Activated B cell treated with CpG ODN at 0.5 μM for 24 hours (primary cell): Measurements from ENCODE around the gene PIK3CG. TPM values are rescaled to one million over a fixed set of nuclear protein-coding genes. Genes with fewer than 3 reads are reported as not detected.
A peak's percentile ranks its signal among the peaks of the same experiment; 100 is the strongest.
"Not testable (repeated sequence)": the region's sequence is repeated elsewhere in the genome, so short reads cannot be mapped to it uniquely, and the experiment has no call there.

ENCODE experiments used
- ATAC-seq: fragments of 200-7000 bp; cut with Tn5 transposase; one replicate; pipeline ENCODE4 v1.10.0; 2021; ENCODE audit warnings: low read depth, mild to moderate bottlenecking, moderate library complexity
- CTCF ChIA-PET: fragments of 350-600 bp; sonication (Branson Sonifier 250); formaldehyde crosslinking; loops from one replicate; lab custom pipeline; 2021; ENCODE audit warnings: antibody characterized with exemption; lab: Charles Lee
- POLR2A ChIA-PET: fragments of 350-600 bp; sonication (Branson Sonifier 250); formaldehyde crosslinking; loops from one replicate; lab custom pipeline; 2021; ENCODE audit warnings: antibody characterized with exemption; lab: Charles Lee
- DNase-seq: peaks from one replicate; pipeline ENCODE4 v3.0.0; 2022
- H3K27ac Mint-ChIP-seq: one replicate; pipeline ENCODE4 v1.8.0; 2020; ENCODE audit warnings: mixed read lengths
- H3K27me3 Mint-ChIP-seq: one replicate; pipeline ENCODE4 v1.8.0; 2021; ENCODE audit warnings: mixed read lengths
- H3K36me3 Mint-ChIP-seq: one replicate; pipeline ENCODE4 v1.8.0; 2021; ENCODE audit warnings: low read depth, mixed read lengths
- H3K4me1 Mint-ChIP-seq: one replicate; pipeline ENCODE4 v1.8.0; 2021; ENCODE audit warnings: mixed read lengths
- H3K4me3 Mint-ChIP-seq: one replicate; pipeline ENCODE4 v1.8.0; 2020; ENCODE audit warnings: mild to moderate bottlenecking, mixed read lengths
- H3K9me3 Mint-ChIP-seq: one replicate; pipeline ENCODE4 v1.8.0; 2020; ENCODE audit warnings: mixed read lengths
- CTCF ChIP-seq: fragments of 200-600 bp; IDR thresholded peaks from one replicate; pipeline ENCODE4 v1.8.0; 2022; ENCODE audit warnings: antibody characterized with exemption, mild to moderate bottlenecking
- intact Hi-C: fragments of 100-400 bp; cut with micrococcal nuclease; formaldehyde crosslinking; loops from one replicate; pipeline ENCODE4 v1.15.1; 2024
- total RNA-seq: library from RNA; stranded (reverse); gene quantifications from 2 replicates; pipeline ENCODE4 v1.2.3, GENCODE V29; 2022

Gene PIK3CG
- total RNA-seq, 1 donor from 2014 or later, result 63.6 TPM

- ChIA-PET POLR2A (interaction anchor here (0.6 to 1.6 kb wide), 2 partner anchors 29 to 38 kb away, joined by 6 read pairs; partner anchors contain the start of gene PIK3CG), CTCF (interaction anchor here (1.6 to 1.9 kb wide), 3 partner anchors 100 to 255 kb away, joined by 3 to 5 read pairs (median 4); no protein-coding TSS in a partner anchor)
- H3K4me3 Mint-ChIP-seq, result no peak overlapping the region
- H3K9me3 Mint-ChIP-seq, result peaks cover 4% of the 10 kb centered on the region
- intact Hi-C loops, result no loop called here
- H3K4me1 Mint-ChIP-seq, result peaks cover 63% of the 10 kb centered on the region
- no peak for DNase-seq
- no peak for TF ChIP-seq CTCF
- peak overlapping the region; percentile 50 for H3K27ac Mint-ChIP-seq
- H3K36me3 Mint-ChIP-seq, result peaks cover 77% of the 10 kb centered on the region
- ATAC-seq, result no peak
- H3K27me3 Mint-ChIP-seq, result no peaks in the 10 kb centered on the region
Measured at GRCh38 chr7:106893591-106893990, 28.5 kb downstream of the PIK3CG start.

GRCh38 chr7:106895246-106895864 is 30.3 kb downstream of the PIK3CG start:
- peaks cover 4% of the 10 kb centered on the region for H3K9me3 Mint-ChIP-seq
- no peaks in the 10 kb centered on the region for H3K27me3 Mint-ChIP-seq
- no peak for TF ChIP-seq CTCF
- POLR2A ChIA-PET, result interaction anchor here (0.6 to 2.1 kb wide), 7 partner anchors 13 to 784 kb away, joined by 3 to 16 read pairs (median 5); partner anchors contain the start of genes HBP1, PIK3CG and SYPL1
- peak overlapping the region; percentile 46 for H3K4me3 Mint-ChIP-seq
- peak; percentile 93 for ATAC-seq
- H3K36me3 Mint-ChIP-seq, result peaks cover 78% of the 10 kb centered on the region
- H3K27ac Mint-ChIP-seq, result peak overlapping the region; percentile 82
- intact Hi-C loops, result loop anchor here (1.0 kb wide), 3 partner anchors 24 to 102 kb away; partner anchors contain the start of gene PIK3CG
- peaks cover 77% of the 10 kb centered on the region for H3K4me1 Mint-ChIP-seq
- DNase-seq, result peak; percentile 42
- CTCF ChIA-PET, result interaction anchor here (1.3 to 1.4 kb wide), 2 partner anchors 33 to 101 kb away, joined by 3 to 4 read pairs; no protein-coding TSS in a partner anchor

DNA sequence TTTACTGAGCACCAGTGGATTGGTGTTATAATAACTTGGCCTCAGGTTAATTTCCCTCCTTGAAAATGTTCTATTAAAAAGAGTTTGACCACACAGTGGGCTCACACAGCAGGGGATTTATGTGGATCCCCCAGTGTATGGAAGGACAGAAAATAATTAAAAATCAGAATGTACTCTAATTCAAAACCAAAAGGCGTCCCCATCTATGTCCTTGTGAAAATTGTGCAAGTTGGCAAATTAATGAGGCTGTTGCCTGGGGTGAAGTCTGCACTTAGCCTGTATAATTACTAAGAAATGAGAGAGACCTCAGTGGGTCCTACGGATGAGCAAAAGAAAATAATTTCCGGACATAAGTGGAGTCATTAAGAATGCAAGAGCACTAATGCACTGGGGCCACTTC is 31.1 kb downstream of the PIK3CG start:
- peaks cover 81% of the 10 kb centered on the region for H3K4me1 Mint-ChIP-seq
- H3K9me3 Mint-ChIP-seq, result peaks cover 4% of the 10 kb centered on the region
- TF ChIP-seq CTCF, result no peak
- no peak for DNase-seq
- H3K27ac Mint-ChIP-seq, result peak overlapping the region; percentile 82
- ChIA-PET CTCF (interaction anchor here (1.3 kb wide), 1 partner anchor 102 kb away, joined by 3 read pairs; no protein-coding TSS in a partner anchor), POLR2A (interaction anchor here (1.2 to 2.1 kb wide), 3 partner anchors 19 to 272 kb away, joined by 5 to 16 read pairs (median 15); partner anchors contain the start of genes HBP1 and PIK3CG)
- no peak for ATAC-seq
- H3K36me3 Mint-ChIP-seq, result peaks cover 77% of the 10 kb centered on the region
- intact Hi-C loops, result no loop called here
- no peaks in the 10 kb centered on the region for H3K27me3 Mint-ChIP-seq
- no peak overlapping the region for H3K4me3 Mint-ChIP-seq

DNA sequence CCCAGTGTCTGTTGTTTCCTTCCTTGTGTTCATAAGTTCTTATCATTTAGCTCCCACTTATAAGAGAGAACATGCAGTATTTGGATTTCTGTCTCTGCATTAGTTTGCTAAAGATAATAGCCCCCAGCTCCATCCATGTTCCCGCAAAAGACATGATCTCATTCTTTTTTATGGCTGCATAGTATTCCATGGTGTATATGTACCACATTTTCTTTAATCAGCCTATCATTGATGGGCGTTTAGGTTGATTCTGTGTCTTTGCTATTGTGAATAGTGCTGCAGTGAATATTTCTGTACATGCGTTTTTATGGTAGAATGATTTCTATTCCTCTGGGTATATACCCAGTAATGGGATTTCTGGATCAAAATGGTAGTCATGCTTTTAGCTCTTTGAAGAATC is 32.5 kb downstream of the PIK3CG start:
- DNase-seq, CTCF ChIA-PET, ATAC-seq, H3K27me3 Mint-ChIP-seq, H3K9me3 Mint-ChIP-seq, intact Hi-C loops, H3K4me3 Mint-ChIP-seq, POLR2A ChIA-PET: not testable (repeated sequence)
- Mint-ChIP-seq H3K27ac (peak overlapping the region; percentile 19), H3K36me3 (peaks cover 75% of the 10 kb centered on the region), H3K4me1 (peaks cover 83% of the 10 kb centered on the region)

- Mint-ChIP-seq H3K4me1 (peaks cover 69% of the 10 kb centered on the region), H3K36me3 (peaks cover 64% of the 10 kb centered on the region), H3K27ac (peak overlapping the region; percentile 60)
- ATAC-seq, H3K27me3 Mint-ChIP-seq, H3K9me3 Mint-ChIP-seq, intact Hi-C loops, H3K4me3 Mint-ChIP-seq, POLR2A ChIA-PET, DNase-seq, CTCF ChIA-PET: not testable (repeated sequence)
Measured at GRCh38 chr7:106898967-106899366, 33.9 kb downstream of the PIK3CG start.

DNA sequence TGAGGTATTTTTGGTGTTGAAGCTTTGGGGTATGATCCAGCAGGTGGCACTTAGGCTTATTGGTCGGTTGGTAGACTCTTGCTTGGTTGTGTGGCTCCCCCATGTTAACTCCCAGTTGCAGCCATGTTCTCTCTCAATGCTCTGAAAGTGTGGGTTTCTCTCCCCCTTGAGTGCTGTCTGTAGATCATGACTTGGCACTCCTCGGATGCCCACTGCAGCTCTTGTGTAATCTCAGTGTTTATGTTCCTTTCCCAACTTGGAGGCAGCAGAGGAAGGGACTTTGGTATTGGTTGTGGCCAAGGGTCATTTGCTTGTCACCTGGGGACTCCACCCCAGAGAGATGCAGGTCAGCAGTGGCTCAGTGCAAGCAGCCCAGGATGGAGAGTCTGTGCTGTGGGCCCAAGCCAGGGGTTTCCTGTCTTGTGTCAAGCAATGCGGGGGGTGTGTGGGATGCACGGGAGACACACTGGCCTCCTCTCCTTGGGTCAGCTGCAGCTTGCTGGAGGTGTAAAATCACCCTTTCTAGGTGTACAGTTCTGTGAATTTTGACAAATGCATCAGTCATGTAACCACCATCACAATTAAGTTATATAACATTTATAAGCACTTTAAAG is 36.9 kb downstream of the PIK3CG start:
- intact Hi-C loops, result no loop called here
- peak overlapping the region; percentile 35 for H3K4me3 Mint-ChIP-seq
- TF ChIP-seq CTCF, result no peak
- H3K9me3 Mint-ChIP-seq, result peaks cover 4% of the 10 kb centered on the region
- no peak for ATAC-seq
- CTCF ChIA-PET, result no interaction called here
- no peak for DNase-seq
- no peaks in the 10 kb centered on the region for H3K27me3 Mint-ChIP-seq
- H3K4me1 Mint-ChIP-seq, result peaks cover 43% of the 10 kb centered on the region
- H3K27ac Mint-ChIP-seq, result peak overlapping the region; percentile 11
- POLR2A ChIA-PET, result interaction anchor here (0.5 to 1.2 kb wide), 4 partner anchors 14 to 1368 kb away, joined by 3 to 6 read pairs (median 4); partner anchors contain the start of gene SYPL1
- peaks cover 73% of the 10 kb centered on the region for H3K36me3 Mint-ChIP-seq
